HG03521 (cell line): ENCODE results near the gene HIVEP3.

Experiments
- ATAC-seq: cut with Tn5 transposase; IDR thresholded peaks from one replicate; pipeline ENCODE4 v1.9.1; 2021; ENCODE audit warnings: mild to moderate bottlenecking, moderate library complexity; ENCODE audit not compliant: unreplicated experiment

The HIVEP3 gene

DNA sequence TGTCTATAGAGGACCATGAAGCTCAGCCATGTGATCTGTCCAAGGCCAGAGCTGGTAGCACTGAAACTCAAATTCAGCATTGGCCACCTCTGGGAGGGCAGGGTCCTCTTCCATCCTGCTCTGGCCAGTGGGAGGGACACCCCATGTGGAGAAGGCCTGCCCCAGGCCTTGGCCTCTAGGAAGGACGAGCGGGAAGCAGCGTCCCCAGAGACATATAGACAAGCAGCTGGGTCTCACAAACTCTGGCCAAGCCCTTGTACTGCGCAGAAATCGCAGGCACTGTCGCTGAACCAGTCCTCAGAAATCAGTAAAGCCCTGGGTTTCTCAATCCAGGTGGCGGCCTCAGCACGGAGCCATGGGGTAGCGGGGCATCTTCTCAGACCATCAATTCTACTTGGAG lies 180.7 kb downstream of the HIVEP3 start:
- no peak for ATAC-seq

DNA sequence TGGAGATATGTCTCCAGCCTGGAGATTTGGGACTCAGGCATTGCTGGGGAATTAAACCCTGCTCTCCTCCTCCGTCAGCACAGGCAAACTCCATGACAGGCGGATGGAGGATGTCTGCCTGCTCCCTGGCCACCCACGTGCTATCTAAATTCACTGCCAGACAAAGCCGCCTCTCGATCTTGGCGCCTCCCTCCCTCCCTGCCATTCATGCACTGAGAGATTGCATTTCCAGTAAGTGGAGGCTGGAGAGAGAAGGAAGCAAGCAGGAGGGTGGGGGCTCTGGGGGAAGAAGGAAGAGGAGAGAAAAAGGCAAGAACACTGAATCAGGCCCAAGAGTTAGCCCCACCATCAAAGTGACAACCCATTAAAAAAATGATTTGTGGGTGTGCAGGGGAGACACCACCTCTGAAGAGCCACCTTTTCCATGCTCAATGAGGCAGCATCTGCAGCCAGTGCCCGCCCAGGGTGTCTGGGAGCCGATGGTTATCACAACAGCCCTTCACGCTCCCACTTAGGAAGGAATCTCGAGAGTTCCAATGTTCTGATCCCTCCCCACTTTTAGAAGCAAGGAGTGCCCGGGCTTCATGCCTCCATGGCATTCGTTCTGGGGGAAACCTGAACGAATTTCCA lies 183.0 kb downstream of the HIVEP3 start:
- ATAC-seq = no peak

DNA sequence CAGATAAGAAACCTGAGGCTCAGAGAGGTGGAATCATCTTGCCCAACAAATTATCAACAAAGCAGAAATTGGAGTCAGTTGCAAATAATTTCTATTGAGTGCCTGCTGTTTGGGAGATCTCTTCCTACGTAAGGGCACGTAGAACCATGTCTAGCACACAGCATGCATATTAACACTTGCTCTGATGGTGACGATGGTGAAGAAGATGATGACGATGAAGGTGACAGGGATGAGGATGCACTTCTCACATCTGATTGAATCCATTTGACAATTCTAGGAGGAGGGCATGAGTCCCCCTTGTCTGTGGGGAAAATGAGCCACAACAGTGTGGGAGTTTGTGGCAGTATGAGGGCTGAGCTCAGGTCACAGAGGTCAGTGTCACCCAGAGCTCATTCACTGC lies 183.6 kb downstream of the HIVEP3 start:
- no peak for ATAC-seq

DNA sequence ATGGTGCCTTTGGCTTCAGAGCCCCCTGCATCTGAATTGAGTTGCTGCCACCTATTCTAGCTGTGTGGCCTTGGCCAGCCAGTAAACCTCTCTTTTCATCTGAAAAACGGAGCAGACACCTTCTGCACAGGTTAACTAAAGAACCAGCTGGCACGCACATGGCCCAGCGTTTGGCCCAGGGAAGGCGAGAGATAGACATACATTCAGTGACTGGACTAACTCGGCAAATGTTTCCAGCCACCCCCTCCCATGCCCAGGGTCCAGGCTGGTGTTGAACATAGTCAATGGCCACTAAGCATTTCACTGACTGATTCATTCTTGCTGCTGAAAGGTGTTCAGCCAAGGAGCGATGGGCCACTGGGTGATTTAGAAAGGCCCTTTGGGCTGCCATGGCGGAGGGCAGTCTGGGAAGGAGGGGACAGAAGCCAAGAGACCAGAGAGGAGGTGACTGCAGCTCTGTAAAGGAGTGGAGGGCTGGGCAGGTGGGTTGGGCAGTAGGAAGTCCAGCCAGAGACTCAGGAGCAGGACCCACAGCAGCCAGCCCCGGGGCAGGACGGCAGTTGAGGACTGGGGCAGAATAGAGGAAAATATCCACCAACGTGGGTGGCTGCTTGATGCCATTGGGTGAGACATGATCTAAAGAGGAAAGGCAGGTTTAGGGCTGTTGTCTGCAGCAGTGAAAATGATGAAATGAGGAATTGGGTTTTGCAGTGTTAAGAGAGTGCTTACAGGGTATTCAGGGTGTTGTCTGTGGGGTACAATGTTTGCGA lies 184.3 kb downstream of the HIVEP3 start:
- no peak for ATAC-seq

DNA sequence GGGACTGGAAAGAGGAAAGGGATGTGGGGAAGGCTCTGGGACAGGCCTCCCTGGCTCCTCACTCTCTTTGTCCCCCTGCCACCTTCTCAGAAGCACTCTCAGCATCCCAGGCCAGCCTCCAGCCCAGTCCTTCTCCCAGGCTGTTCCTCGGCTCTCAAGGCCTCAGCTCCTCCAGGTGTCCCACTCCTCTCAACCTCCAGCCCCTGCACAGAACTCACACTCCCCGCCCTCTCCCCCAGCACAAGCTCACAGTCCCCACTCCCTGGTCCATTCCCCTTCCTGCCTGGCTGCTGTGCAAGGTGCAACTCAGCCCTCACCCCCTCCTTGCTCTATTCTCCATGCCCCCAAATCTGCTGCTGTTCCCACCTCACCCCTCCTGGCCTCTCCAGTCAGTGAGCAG lies 185.0 kb downstream of the HIVEP3 start:
- no peak for ATAC-seq

DNA sequence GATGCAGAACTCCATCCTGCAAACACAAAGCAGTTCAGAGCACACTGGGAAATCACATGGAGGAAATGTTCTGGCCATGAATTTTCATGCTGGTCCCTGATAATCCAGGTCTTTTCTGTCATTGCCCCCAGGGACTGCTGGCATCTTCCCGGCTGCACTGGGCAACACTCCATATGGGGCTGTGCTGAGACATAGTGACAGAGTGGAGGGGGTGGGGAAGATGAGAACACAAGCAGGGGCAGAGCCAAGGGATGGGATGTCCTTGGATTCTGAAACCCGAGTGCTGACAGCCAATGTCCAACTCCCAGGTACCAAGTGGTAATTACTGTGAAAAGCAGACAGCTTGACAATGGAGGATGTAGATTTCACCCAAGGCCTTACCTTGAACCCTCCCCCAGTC lies 185.7 kb downstream of the HIVEP3 start:
- no peak for ATAC-seq

DNA sequence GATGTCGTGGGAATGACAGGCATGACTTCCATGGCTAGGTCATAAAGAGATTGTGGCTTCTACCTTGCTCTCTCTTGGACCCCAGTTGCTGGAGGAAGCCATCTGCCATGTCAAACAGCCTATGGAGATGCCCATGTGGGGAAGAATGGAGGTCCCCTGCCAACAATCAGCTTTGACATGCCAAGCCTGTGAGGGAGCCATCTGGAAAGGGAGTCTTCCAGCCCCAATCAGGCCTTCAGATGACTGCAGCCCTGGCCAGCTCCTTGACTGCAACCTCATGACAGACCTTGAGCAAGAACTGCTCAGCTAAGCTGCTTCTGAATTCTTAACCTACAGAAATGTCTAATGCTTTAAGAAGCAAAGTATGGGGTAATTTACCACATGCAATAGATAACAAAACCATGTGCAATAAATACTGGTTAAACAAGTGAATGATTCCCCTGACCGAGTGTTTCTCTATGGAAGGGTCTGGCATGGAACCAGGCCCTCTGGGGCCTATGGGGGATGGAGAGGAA lies 187.1 kb downstream of the HIVEP3 start:
- ATAC-seq = no peak

DNA sequence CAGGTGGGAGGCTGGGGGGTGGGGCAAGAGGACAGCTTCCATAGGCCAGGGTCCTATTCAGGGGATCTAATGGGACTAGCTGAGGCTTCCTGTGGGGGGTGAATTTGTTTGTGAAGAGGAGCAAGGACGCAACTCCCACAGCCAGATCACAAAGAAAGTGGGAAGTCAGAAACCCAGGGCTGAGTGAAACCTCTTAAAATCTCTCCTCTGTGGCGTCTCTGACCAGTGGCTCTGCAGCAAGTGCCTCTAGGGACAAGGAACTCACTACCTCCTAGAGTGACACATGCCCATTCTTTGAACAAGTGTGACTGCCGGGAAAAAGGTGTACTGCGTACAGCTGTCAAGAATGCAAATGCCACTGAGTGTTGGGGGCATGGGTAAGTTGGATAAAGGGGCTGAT lies 187.9 kb downstream of the HIVEP3 start:
- no peak for ATAC-seq

DNA sequence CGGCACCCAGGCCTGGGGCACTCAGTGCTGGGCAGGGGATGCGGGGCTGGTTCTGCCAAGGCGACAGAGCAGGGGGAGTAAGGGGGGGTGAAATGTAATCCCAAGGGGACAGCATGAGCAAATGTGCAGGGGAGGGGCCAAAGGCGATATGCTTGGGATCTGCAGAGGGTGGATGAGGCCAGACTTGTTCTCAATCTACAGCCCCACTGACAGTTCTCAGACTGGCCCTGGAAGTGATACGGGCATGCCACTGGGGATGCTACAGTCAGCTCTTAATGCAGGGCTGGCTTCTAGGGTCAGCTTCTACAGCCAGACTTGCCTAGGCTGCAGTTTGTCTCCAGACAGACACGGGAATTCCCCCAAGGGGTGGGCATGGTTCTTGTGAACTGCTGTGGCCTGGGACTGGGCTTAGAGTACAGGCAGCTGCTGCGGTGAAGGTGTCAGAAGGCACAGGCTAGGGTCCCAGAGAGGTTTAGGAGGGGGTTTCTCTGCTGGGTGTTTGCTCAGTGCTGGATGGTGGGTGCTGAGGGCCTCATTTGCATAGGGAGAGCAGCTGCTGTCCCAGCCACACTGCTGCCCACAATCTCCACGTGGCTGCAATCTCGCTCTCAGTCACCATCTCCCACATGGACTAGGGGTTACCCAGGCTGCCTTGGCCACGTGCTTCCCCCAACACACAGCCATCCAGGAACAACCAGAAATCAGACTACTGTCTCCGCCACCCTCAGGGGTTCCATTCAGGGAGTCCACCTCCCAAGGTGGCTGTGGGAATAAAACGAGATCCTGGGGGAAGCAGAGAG lies 190.1 kb downstream of the HIVEP3 start:
- peak; percentile 75 for ATAC-seq

DNA sequence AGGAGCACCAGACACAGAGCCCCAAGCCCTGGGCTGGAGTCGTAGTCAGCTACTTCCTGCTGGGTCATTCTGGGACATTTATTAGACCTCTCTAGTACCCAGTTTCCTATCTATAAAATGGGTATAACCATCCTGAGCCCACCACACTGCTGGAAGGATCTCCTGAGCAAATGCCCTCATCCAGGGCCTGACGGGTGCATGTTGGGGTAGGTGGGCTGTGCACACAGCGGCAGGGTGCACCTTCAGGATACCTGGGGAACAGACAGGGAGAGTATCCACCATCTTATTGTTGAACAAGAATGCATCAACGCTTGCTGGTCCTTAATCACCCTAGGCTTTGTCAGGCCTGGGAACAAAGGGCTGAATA lies 191.0 kb downstream of the HIVEP3 start:
- ATAC-seq = no peak

DNA sequence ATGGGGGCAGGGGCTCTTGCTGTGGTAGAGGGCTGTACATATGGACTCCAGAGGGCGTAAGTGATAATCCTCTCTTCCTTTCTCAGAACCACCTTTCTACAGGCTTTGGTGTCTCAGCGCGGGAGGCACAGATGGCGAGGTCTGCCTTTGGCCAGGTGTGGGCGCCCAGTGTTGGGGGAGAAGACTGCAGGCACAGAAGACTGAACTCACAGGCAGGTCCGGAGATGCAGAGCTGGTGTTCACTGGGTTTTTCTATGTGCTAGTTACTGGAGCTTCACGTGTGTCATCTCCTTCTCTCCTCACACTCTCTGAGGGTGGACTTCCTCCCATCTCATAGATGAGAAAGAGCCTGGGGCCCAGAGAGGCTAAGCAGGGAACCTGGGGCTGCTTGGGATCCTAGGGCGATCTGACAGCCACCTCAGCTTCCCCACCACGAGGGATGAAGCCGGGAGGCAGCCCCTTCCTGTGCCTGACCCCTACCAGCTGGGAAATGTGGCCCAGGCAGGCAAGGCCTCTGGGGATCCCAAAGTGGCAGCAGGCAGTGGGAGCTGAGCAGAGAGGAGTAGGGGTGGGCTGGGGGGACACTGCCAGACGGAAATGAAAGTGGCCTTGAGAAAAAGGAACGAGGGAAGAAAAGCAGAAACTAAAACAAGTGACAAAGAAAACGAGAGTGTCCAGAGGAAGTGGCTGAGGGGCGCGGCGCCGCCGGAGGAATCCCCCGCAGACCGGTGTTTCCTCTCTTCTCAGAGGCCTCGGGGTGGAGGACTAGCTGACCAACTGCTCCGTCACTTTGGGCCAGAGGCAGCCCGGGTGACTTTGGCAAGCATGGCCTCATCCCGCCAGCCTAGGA lies 191.6 kb downstream of the HIVEP3 start:
- ATAC-seq = peak; percentile 28

DNA sequence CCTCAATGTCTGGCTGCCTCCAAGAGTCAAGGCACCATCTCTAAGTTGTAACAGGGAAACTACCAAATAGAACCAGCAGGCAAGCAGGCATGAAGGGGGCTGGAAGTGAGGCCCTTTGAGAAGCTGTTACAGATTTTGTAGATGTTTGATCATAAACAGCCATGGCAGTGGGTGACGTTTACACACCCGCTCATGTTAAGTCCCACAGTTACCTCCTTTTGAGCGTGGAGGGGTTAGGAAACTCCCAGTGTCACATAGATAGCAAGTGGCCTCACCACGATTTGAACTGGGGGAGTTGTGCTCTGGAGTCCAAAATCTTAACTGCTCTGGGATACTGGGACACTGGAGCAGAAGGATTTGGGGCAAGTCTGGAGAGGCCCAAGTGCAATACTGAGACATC lies 192.4 kb downstream of the HIVEP3 start:
- ATAC-seq = no peak

DNA sequence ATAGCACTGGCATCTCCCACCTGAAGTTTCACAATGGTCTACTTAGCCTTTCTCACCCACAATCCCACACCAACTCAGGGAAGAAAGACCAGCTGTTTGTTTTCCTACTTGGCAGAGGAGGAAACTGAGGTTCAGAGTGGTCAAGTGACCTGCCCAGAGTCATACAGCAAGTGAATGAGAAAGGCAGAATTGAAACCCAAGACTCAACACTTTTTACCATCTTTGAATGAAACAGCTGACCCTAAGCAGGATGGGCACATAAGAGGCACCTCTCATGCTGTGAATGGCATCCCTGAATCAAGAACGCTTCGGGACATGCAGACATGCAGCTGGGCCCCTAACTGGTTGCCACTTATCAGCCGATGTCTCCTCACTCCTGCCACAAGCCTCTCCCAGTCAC lies 193.8 kb downstream of the HIVEP3 start:
- no peak for ATAC-seq

DNA sequence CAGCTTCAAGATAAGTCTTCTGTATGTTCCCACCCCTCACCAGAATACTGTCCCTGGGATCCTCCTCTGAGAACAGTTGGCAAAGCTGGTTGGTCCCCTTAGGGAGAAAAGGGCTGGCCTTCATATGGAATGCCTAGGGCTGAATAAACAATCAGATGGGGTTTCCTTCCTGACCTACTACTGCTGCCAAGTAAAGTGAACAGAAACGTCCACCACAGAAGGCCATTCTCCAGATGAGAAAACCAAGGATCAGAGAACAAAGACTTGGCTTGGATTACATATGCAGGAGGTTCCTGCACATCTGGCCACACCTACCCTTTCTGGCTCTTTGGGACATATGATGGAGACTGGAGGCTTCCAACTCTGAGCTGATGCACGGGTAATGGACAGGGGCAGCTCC lies 194.5 kb downstream of the HIVEP3 start:
- ATAC-seq = no peak

DNA sequence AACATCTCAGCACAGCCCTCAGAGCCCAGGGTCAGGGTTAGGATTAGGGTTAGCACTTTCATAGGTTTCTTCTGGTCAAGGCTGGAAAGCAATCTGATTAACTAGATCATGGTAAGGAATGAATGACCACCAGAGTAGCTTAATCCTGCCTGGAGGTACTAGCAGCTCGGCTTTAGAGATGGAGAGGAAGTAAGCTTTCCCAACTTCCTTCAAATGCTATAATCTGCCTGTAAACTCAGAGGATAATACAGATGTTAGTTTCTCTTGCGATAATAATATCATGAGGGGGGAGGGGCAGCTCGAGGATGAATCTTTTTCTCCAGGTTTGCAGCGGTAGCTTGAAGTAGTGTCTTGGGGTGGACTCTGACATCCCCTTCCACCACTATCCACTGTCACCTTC lies 194.9 kb downstream of the HIVEP3 start:
- ATAC-seq = no peak

DNA sequence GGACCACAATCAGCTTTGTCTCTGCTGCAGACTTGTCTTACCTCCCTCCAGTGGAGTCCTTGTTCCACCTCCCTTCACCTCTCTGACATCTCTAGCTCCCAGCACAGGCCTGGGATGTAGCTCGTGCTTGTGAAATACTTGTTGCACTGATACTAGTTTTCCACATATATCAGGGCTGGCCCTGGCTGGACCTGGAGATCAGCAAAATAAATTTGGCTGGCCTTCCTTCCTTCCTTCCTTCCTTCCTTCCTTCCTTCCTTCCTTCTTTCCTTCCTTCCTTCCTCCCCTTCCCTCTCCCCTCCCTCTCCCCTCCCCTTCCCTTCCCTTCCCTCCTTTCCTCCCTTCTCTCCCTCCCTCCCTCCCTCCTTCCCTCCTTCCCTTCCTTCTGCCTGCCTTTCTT lies 196.5 kb downstream of the HIVEP3 start:
- no peak for ATAC-seq

DNA sequence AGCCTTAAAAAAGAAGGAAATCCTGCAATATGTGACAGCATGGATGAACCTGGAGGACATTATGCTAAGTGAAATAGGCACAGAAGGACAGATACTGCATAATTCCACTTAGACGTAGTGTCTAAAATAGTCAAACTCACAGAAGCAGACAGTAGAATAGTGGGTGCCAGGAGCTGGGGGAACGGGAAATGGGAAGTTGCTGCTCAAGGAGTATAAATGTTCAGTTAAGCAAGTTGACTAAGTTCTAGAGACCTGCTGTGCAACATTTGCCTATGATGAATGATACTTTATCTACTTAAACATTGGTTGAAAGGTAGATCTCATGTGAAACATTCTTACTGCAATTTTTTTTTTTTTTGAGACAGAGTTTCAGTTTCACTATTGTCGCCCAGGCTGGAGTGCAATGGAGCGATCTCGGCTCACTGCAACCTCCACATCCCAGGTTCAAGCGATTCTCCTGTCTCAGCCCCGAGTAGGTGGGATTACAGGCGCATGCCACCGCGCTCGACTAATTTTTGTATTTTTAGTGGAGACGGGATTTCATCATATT lies 197.8 kb downstream of the HIVEP3 start:
- no peak for ATAC-seq

DNA sequence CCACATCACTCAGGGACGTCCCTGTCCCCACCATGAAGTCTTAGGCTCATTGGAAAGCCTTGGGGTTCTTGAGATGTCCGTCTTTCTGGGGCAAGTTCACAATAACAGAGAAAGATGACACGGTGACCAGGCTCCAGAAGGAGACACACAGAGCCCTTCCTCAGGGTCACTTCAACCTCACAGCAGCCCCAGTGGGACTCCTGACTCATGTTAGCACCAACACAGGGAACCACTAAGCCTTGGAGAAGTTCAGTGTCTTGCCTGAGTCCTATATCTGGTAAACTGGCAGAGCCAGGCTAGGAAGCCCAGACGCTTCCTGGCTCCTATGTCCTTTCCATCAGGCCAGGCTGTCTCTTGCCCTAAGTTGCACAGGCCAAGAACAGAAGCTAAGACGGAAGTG lies 199.1 kb downstream of the HIVEP3 start:
- no peak for ATAC-seq

DNA sequence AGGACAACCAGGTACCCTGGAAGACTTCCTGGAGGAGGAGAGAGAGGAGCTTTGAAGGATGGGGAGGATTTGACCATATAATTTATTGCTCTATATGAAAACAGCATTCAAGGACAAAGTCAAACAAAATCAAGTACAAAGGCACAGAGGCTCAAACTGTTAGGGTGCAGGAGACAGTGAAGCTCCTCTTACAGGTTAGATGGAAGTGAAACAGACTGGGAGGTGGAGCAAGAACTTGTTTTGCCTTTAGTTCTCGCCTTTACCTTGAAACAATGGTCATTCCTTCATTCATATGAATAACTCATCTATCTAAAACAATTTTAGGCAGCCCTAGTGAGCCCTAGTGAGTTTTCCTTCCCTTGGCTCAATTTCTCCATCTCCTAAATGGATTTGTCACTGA lies 199.6 kb downstream of the HIVEP3 start:
- ATAC-seq = no peak

DNA sequence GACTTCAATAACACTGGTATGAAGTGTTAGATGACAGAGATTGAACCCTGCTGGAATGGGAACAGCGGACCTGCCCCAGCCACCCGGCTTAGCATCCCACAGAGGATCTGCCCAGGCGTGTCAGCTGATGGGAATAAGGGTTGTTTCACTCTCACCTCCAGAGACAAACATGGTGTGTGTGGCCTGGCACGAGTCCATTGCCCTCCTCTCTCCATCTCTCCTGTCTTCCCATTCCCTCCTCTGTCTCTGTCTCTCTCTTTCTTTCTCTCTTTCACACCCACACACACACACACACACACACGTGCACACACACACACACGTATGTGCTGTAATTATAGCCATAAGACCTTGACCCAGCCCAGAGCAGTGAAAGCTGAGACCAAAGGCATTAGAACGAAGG lies 200.2 kb downstream of the HIVEP3 start:
- ATAC-seq = no peak
